ENCODE measurements around the gene IP6K1.
"Not testable (repeated sequence)": the region's sequence is repeated elsewhere in the genome, so short reads cannot be mapped to it uniquely, and the experiment has no call there.

IP6K1 gene

DNA sequence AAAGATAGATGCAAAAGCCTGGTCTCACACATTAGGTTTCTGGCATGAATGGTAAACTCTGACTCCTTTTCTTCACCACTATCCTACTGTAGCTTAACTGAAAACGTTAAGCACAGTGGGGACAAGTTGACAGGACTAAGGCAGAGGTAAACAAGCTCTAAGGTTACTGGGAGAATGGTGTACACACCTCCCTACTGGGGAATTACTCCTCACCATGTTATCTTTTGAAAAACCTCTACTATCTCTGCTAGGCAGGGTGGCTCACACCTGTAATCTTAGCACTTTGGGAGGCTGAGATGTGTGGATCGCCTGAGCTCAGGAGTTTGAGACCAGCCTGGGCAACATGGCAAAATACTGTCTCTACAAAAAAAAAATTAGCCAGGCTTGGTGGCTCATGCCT lies 29.1 kb downstream of the IP6K1 start:
- no peak overlapping the region for H3K9ac ChIP-seq (ENCODE audit: low read depth, low read length)
- no peak overlapping the region for H3K4me3 ChIP-seq (ENCODE audit: low read length)
- no peaks in the 10 kb centered on the region for H3K36me3 ChIP-seq (ENCODE audit: insufficient read depth, low read length)
- no peak overlapping the region for H3K27ac ChIP-seq (ENCODE audit: low read depth, low read length)
- H3K9me3 ChIP-seq (ENCODE audit: insufficient read depth, low read depth, low read length): no peaks in the 10 kb centered on the region
- WGBS: 74% methylated on average over 2 of the region's 2 CpGs
- no peaks in the 10 kb centered on the region for H3K4me1 ChIP-seq (ENCODE audit: insufficient read depth, low read length)
- H3K27me3 ChIP-seq (ENCODE audit: insufficient read depth, low read length): no peaks in the 10 kb centered on the region

- WGBS: 83% methylated on average over 1 of the region's 1 CpG
- H3K4me3 ChIP-seq (ENCODE audit: low read length): no peak overlapping the region
- no peaks in the 10 kb centered on the region for H3K36me3 ChIP-seq (ENCODE audit: insufficient read depth, low read length)
- H3K27me3 ChIP-seq (ENCODE audit: insufficient read depth, low read length): no peaks in the 10 kb centered on the region
- no peaks in the 10 kb centered on the region for H3K4me1 ChIP-seq (ENCODE audit: insufficient read depth, low read length)
- H3K27ac ChIP-seq (ENCODE audit: low read depth, low read length): no peak overlapping the region
- no peaks in the 10 kb centered on the region for H3K9me3 ChIP-seq (ENCODE audit: insufficient read depth, low read depth, low read length)
- no peak overlapping the region for H3K9ac ChIP-seq (ENCODE audit: low read depth, low read length)
Observed at GRCh38 chr3:49756036-49756435, 30.3 kb downstream of the IP6K1 start.

GRCh38 chr3:49754536-49754935 lies 31.8 kb downstream of the IP6K1 start:
- Histone ChIP-seq H3K9ac (ENCODE audit: low read depth, low read length) (no peak overlapping the region), H3K4me1 (ENCODE audit: insufficient read depth, low read length) (no peaks in the 10 kb centered on the region), H3K27ac (ENCODE audit: low read depth, low read length) (no peak overlapping the region), H3K36me3 (ENCODE audit: insufficient read depth, low read length) (0 out of 2 replicates have a peak, but pooled peaks cover 4% of the 10 kb centered on the region), H3K4me3 (ENCODE audit: low read length) (no peak overlapping the region), H3K27me3 (ENCODE audit: insufficient read depth, low read length) (no peaks in the 10 kb centered on the region), H3K9me3 (ENCODE audit: insufficient read depth, low read depth, low read length) (no peaks in the 10 kb centered on the region)
- WGBS: 92% methylated on average over 1 of the region's 1 CpG

- H3K4me3 ChIP-seq (ENCODE audit: low read length): no peak overlapping the region
- no peaks in the 10 kb centered on the region for H3K9me3 ChIP-seq (ENCODE audit: insufficient read depth, low read depth, low read length)
- no peaks in the 10 kb centered on the region; the same call in 1 of the 2 replicates for H3K4me1 ChIP-seq (ENCODE audit: insufficient read depth, low read length)
- 94% methylated on average over 4 of the region's 4 CpGs for WGBS
- peaks cover 27% of the 10 kb centered on the region for H3K36me3 ChIP-seq (ENCODE audit: insufficient read depth, low read length)
- no peak overlapping the region for H3K9ac ChIP-seq (ENCODE audit: low read depth, low read length)
- H3K27me3 ChIP-seq (ENCODE audit: insufficient read depth, low read length): no peaks in the 10 kb centered on the region
- H3K27ac ChIP-seq (ENCODE audit: low read depth, low read length): no peak overlapping the region
Observed at GRCh38 chr3:49751501-49751900, 34.8 kb downstream of the IP6K1 start.

GRCh38 chr3:49750056-49750455 lies 36.3 kb downstream of the IP6K1 start:
- H3K4me1 ChIP-seq (ENCODE audit: insufficient read depth, low read length): no peaks in the 10 kb centered on the region; the same call in 1 of the 2 replicates
- H3K36me3 ChIP-seq (ENCODE audit: insufficient read depth, low read length): peaks cover 27% of the 10 kb centered on the region
- 91% methylated on average over 4 of the region's 4 CpGs for WGBS
- H3K9me3 ChIP-seq (ENCODE audit: insufficient read depth, low read depth, low read length): no peaks in the 10 kb centered on the region
- H3K27me3 ChIP-seq (ENCODE audit: insufficient read depth, low read length): no peaks in the 10 kb centered on the region
- H3K27ac ChIP-seq (ENCODE audit: low read depth, low read length): no peak overlapping the region
- no peak overlapping the region for H3K9ac ChIP-seq (ENCODE audit: low read depth, low read length)
- no peak overlapping the region for H3K4me3 ChIP-seq (ENCODE audit: low read length)

DNA sequence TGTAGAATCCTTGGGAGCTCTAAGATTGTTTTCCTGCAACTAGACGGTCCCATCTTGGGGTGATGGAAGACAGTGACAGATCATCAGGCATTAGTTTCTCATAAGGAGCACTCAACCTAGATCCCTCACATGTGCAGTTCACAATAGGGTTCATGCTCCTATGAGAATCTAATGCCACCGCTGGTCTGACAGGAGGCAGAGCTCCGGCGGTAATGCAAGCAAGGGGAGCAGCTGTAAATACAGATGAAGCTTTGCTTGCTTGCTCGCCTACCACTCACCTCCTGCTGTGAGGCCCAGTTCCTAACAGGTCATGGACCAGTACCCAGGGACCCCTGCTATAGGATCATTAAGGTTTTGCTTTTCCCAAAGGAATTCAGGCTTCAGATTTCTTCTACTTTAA lies 37.5 kb downstream of the IP6K1 start:
- 94% methylated on average over 5 of the region's 5 CpGs for WGBS
- H3K9ac ChIP-seq (ENCODE audit: low read depth, low read length); H3K27ac ChIP-seq (ENCODE audit: low read depth, low read length): not testable (repeated sequence)

DNA sequence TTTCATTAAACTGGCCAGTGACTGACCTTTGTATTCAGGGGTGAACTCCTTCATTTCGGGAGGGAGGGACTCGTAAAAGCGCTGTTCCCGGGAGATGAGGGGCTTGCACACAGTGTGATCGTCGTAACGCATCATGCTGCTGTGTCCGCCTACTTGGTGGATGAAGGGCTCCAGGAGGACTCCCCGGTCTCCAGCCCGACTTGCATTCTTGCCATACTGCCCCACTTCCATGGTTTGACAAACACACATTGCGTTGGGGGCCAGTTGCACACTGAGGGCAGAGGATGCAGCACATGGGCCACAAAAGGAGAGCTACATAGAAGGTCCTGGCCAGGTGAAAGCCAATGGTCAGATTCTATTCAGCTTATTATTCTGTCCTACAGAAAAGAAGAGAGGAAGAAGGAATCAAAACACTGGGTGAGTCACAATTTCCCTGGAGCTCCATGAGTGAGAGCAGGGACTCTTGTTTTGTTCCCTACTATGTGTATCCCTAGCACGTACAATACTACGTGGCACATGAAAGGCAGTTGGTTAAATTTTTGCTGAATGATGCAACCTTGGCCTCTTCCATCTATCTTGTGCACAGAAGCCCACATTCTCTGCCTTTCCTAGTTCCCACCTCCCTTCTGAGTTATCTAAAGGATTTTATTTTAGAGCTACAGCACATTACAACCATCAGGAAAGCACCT lies 38.4 kb downstream of the IP6K1 start:
- 94% methylated on average over 13 of the region's 13 CpGs for WGBS
- Histone ChIP-seq H3K27ac (ENCODE audit: low read depth, low read length) (no peak overlapping the region), H3K4me1 (ENCODE audit: insufficient read depth, low read length) (no peaks in the 10 kb centered on the region; the same call in 1 of the 2 replicates), H3K9me3 (ENCODE audit: insufficient read depth, low read depth, low read length) (no peaks in the 10 kb centered on the region), H3K36me3 (ENCODE audit: insufficient read depth, low read length) (peaks cover 35% of the 10 kb centered on the region), H3K27me3 (ENCODE audit: insufficient read depth, low read length) (no peaks in the 10 kb centered on the region), H3K4me3 (ENCODE audit: low read length) (no peak overlapping the region), H3K9ac (ENCODE audit: low read depth, low read length) (no peak overlapping the region)

More for the DNA sequence above, 37.5 kb downstream of the IP6K1 start:
- not testable (repeated sequence) for H3K4me1 ChIP-seq (ENCODE audit: insufficient read depth, low read length); H3K9me3 ChIP-seq (ENCODE audit: insufficient read depth, low read depth, low read length); H3K27me3 ChIP-seq (ENCODE audit: insufficient read depth, low read length); H3K4me3 ChIP-seq (ENCODE audit: low read length)
- H3K36me3 ChIP-seq (ENCODE audit: insufficient read depth, low read length): peaks cover 32% of the 10 kb centered on the region

- Histone ChIP-seq H3K27me3 (ENCODE audit: insufficient read depth, low read length) (no peaks in the 10 kb centered on the region), H3K9ac (ENCODE audit: low read depth, low read length) (no peak overlapping the region), H3K4me1 (ENCODE audit: insufficient read depth, low read length) (no peaks in the 10 kb centered on the region; the same call in 1 of the 2 replicates), H3K27ac (ENCODE audit: low read depth, low read length) (no peak overlapping the region), H3K4me3 (ENCODE audit: low read length) (no peak overlapping the region), H3K9me3 (ENCODE audit: insufficient read depth, low read depth, low read length) (no peaks in the 10 kb centered on the region), H3K36me3 (ENCODE audit: insufficient read depth, low read length) (peaks cover 35% of the 10 kb centered on the region)
- WGBS: 88% methylated on average over 2 of the region's 2 CpGs
Observed at GRCh38 chr3:49745986-49746385, 40.4 kb downstream of the IP6K1 start.

DNA sequence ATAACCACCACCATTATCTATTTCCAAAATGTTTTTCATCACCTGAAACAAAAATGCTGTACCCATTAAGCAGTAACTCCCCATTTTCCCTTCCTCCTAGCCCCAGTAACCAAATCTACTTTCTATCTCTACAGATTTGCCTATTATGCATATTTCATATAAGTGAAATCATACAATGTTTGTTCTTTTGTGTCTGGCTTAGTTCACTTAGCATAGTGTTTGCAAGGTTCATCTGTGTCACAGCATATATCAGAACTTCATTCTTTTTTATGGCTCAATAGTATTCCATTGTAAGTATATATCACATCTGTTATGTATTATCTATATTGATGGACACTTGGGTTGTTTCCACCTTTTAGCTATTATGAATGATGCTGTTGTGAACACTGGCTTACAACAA lies 45.9 kb downstream of the IP6K1 start:
- peaks cover 40% of the 10 kb centered on the region for H3K36me3 ChIP-seq (ENCODE audit: insufficient read depth, low read length)
- H3K27me3 ChIP-seq (ENCODE audit: insufficient read depth, low read length): no peaks in the 10 kb centered on the region
- H3K9me3 ChIP-seq (ENCODE audit: insufficient read depth, low read depth, low read length): no peaks in the 10 kb centered on the region

DNA sequence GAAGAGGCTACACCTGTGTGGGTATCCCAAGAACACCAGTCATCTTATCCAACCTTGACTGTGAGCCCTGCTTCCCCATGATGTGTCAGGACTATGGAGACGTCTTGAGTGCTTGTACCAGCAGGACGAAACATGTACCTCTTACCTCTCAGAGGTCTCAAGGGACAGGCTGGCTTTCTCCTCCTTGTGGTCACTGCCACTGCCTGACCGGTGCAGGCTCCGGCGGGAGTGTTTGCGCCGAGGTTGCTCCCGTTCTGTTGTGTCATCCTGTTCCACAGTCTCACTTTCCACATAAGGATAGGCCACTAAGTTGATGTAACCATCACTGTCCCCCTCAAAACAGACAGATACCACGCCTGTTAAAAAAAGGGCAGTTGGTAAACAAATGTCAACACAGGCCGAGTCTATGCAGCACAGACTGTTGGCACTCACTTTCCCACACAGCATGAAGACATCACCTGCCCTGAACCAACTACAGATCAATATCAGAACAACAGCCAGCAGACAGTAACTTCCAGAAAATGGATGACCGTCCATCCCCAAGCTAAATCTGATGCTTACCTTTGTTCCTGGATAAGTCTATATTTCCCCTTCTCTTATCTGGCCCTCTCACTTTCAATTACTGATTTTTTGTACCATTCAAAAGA lies 48.2 kb downstream of the IP6K1 start:
- 94% methylated on average over 11 of the region's 11 CpGs for WGBS
- H3K9ac ChIP-seq (ENCODE audit: low read depth, low read length): no peak overlapping the region
- H3K4me1 ChIP-seq (ENCODE audit: insufficient read depth, low read length): no peaks in the 10 kb centered on the region
- H3K27ac ChIP-seq (ENCODE audit: low read depth, low read length): no peak overlapping the region
- no peaks in the 10 kb centered on the region for H3K27me3 ChIP-seq (ENCODE audit: insufficient read depth, low read length)
- no peaks in the 10 kb centered on the region for H3K9me3 ChIP-seq (ENCODE audit: insufficient read depth, low read depth, low read length)
- H3K4me3 ChIP-seq (ENCODE audit: low read length): no peak overlapping the region
- H3K36me3 ChIP-seq (ENCODE audit: insufficient read depth, low read length): peaks cover 54% of the 10 kb centered on the region

More for the DNA sequence above, 45.9 kb downstream of the IP6K1 start:
- Histone ChIP-seq H3K27ac (ENCODE audit: low read depth, low read length) (no peak overlapping the region), H3K4me1 (ENCODE audit: insufficient read depth, low read length) (no peaks in the 10 kb centered on the region), H3K9ac (ENCODE audit: low read depth, low read length) (no peak overlapping the region), H3K4me3 (ENCODE audit: low read length) (no peak overlapping the region)

DNA sequence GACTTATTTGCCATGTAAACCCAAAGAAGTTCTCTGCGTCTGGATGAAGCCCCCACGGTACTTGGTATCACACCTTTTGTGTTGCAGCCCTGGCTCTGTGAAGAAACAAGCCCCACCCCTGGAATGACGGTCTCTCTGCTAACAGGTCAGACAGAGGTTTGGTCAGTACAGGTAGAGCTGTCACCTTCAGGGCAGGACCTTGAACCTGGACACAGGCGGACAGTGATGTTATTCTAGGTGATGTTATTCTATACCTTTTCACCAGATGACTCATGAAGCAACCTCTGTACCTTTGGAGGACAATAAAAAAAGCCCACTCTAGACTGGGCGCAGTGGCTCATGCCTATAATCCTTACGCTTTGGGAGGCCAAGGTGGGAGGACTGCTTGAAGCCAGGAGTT lies 51.6 kb downstream of the IP6K1 start:
- H3K9ac ChIP-seq (ENCODE audit: low read depth, low read length): no peak overlapping the region
- H3K36me3 ChIP-seq (ENCODE audit: insufficient read depth, low read length): peaks cover 83% of the 10 kb centered on the region
- H3K9me3 ChIP-seq (ENCODE audit: insufficient read depth, low read depth, low read length): no peaks in the 10 kb centered on the region
- H3K4me3 ChIP-seq (ENCODE audit: low read length): no peak overlapping the region
- no peaks in the 10 kb centered on the region for H3K4me1 ChIP-seq (ENCODE audit: insufficient read depth, low read length)
- H3K27ac ChIP-seq (ENCODE audit: low read depth, low read length): no peak overlapping the region
- WGBS: 95% methylated on average over 5 of the region's 6 CpGs
- H3K27me3 ChIP-seq (ENCODE audit: insufficient read depth, low read length): no peaks in the 10 kb centered on the region

All from HUES64 (cell line).